ENCODE data around the gene APOB. TPM values are rescaled to one million over a fixed set of nuclear protein-coding genes. Genes with fewer than 3 reads are reported as not detected.

APOB gene
- total and polyA plus RNA-seq, 2 of the 13 experiments (the other 11 are each of a cell fraction or from before 2014, with no cell fraction given), result 1,569 to 2,515 TPM

GRCh38 chr2:21042958-21043743 lies 722 bp downstream of the APOB start (continued):
- peak; percentile 72; the same call in 1 of the 2 replicates for TF ChIP-seq NAIF1 (CRISPR knock-in tag; IDR thresholded peaks at IDR 0.05; ENCODE audit: borderline replicate concordance)
- no peak for TF ChIP-seq GPN1 (CRISPR knock-in tag; IDR thresholded peaks at IDR 0.05; ENCODE audit: borderline replicate concordance)
- TF ChIP-seq ZNF747 (CRISPR knock-in tag; IDR thresholded peaks at IDR 0.05; ENCODE audit: borderline replicate concordance), result peak; percentile 83; the same call in 1 of the 2 replicates
- peak; percentile 95 for TF ChIP-seq CTCF (CRISPR knock-in tag; IDR thresholded peaks at IDR 0.05)
- peak; percentile 97 for TF ChIP-seq TBL1XR1 (IDR thresholded peaks at IDR 0.05; ENCODE audit: borderline replicate concordance, low read length, partially characterized antibody)
- TF ChIP-seq MLLT10 (CRISPR knock-in tag; IDR thresholded peaks at IDR 0.05), result no peak
- peak; percentile 96 for TF ChIP-seq ZXDC (CRISPR knock-in tag; IDR thresholded peaks at IDR 0.05)
- peak; percentile 69; the same call in 1 of the 2 replicates for TF ChIP-seq ZZZ3 (CRISPR knock-in tag; IDR thresholded peaks at IDR 0.05; ENCODE audit: borderline replicate concordance)
- peak; percentile 99 for TF ChIP-seq HDAC2 (CRISPR knock-in tag; IDR thresholded peaks at IDR 0.05)
- peak; percentile 92 for TF ChIP-seq NR0B2 (CRISPR knock-in tag; IDR thresholded peaks at IDR 0.05)
- TF ChIP-seq NKX3-1 (CRISPR knock-in tag; IDR thresholded peaks at IDR 0.05), result no peak
- peak; percentile 31; the same call in 1 of the 2 replicates for TF ChIP-seq ZNF646 (CRISPR knock-in tag; IDR thresholded peaks at IDR 0.05)
- TF ChIP-seq ZBTB8A (CRISPR knock-in tag; IDR thresholded peaks at IDR 0.05; ENCODE audit: borderline replicate concordance, low read depth), result no peak
- TF ChIP-seq FOXA3 (CRISPR knock-in tag; IDR thresholded peaks at IDR 0.05), result peak; percentile 99
- TF ChIP-seq ZNF484 (CRISPR knock-in tag; IDR thresholded peaks at IDR 0.05; ENCODE audit: borderline replicate concordance, low read depth), result peak; percentile 87; the same call in 1 of the 2 replicates
- TF ChIP-seq ZSCAN30 (CRISPR knock-in tag; IDR thresholded peaks at IDR 0.05), result no peak
- no peak for TF ChIP-seq PHB2 (IDR thresholded peaks at IDR 0.05; ENCODE audit: partially characterized antibody)

Measured in HepG2 (cell line).